ENCODE data around the gene FAM216A.

The FAM216A gene

DNA sequence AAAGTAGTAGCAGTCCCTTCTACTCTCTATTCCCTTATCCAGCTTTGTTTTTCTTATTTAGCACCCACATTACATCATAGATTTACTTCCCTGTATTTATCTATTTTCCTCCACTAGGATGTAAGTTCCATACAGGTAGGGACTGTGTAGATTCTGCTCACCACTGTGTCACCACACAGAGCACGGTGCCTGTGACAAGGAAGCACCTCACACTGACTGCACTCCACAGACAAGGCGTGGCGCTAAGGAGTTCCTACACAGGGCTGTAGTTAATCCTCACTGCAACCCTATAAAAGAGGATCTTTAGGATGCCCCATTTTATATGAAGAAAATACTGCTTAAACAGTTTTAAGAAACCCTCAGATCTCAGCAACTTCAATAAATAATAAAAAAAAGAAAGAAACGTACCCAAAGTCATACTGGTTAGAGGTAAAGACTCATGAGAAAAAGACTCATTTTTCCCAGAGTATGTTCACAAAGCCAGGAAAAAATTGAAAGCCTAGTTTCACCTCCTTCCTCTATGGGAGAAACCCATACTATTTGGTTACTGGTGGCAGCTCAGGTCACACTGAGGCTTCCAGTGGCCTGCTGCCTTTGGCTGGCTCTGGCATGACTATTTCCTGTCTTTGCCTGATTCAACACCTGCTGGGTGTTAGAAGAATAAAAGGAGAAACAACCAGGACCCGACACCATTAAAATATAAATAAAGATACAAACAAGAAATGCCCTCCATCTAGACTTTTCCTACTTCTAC is 70.4 kb downstream of the FAM216A start:
- DNase-seq (ENCODE audit: low read depth in 2 of 3, low spot score in 1 of 3), result no peak
